IPS-NIHi11 (cell line): ENCODE results near the gene CD70.
"Not testable (repeated sequence)": the region's sequence is repeated elsewhere in the genome, so short reads cannot be mapped to it uniquely, and the experiment has no call there.

Experiments
- DNase-seq: peaks from one replicate; pipeline ENCODE4 v3.0.0; 2012; ENCODE audit warnings: mixed read lengths, low spot score

The CD70 gene

GRCh38 chr19:6570764-6571163 is 20.2 kb downstream of the CD70 start:
- no peak for DNase-seq

GRCh38 chr19:6568816-6569215 is 22.1 kb downstream of the CD70 start:
- no peak for DNase-seq

GRCh38 chr19:6568010-6568526 is 22.9 kb downstream of the CD70 start:
- no peak for DNase-seq

- not testable (repeated sequence) for DNase-seq
Measured at GRCh38 chr19:6566727-6567126, 24.2 kb downstream of the CD70 start.

GRCh38 chr19:6564393-6564792 is 26.6 kb downstream of the CD70 start:
- DNase-seq, result peak; percentile 47

- DNase-seq, result not testable (repeated sequence)
Measured at GRCh38 chr19:6562437-6562836, 28.5 kb downstream of the CD70 start.

- no peak for DNase-seq
Measured at GRCh38 chr19:6556480-6557195, 34.3 kb downstream of the CD70 start.

- no peak for DNase-seq
Measured at GRCh38 chr19:6556043-6556449, 34.9 kb downstream of the CD70 start.

- DNase-seq, result peak; percentile 55
Measured at GRCh38 chr19:6551607-6552450, 39.1 kb downstream of the CD70 start.

- no peak for DNase-seq
Measured at GRCh38 chr19:6551091-6551490, 39.9 kb downstream of the CD70 start.

- DNase-seq, result not testable (repeated sequence)
Measured at GRCh38 chr19:6550679-6551078, 40.3 kb downstream of the CD70 start.

GRCh38 chr19:6543866-6544347 is 47.0 kb downstream of the CD70 start:
- DNase-seq, result no peak

- no peak for DNase-seq
Measured at GRCh38 chr19:6540918-6541689, 49.8 kb downstream of the CD70 start.

GRCh38 chr19:6539514-6539913 is 51.4 kb downstream of the CD70 start:
- DNase-seq, result no peak
